Measurements from ENCODE around the gene TOMT.
"Not testable (repeated sequence)": the region's sequence is repeated elsewhere in the genome, so short reads cannot be mapped to it uniquely, and the experiment has no call there.

The TOMT gene

GRCh38 chr11:72129381-72129780, 23.7 kb downstream of the TOMT start:
- FAIRE-seq: no peak

GRCh38 chr11:72132646-72133045, 26.9 kb downstream of the TOMT start:
- no peak for FAIRE-seq

GRCh38 chr11:72135473-72135872, 29.7 kb downstream of the TOMT start, which contains the start of gene FOLR3:
TSS of gene FOLR3 (plus strand) at chr11:72135725. CDS start at chr11:72135953, 228 bp downstream.
- FAIRE-seq: not testable (repeated sequence)

GRCh38 chr11:72135891-72136683, 30.4 kb downstream of the TOMT start:
- FAIRE-seq: no peak

GRCh38 chr11:72136684-72137262, 31.0 kb downstream of the TOMT start:
- no peak for FAIRE-seq

GRCh38 chr11:72138821-72139390, 33.2 kb downstream of the TOMT start:
- FAIRE-seq: no peak

- FAIRE-seq: no peak
These were observed 33.8 kb downstream of the TOMT start for GRCh38 chr11:72139500-72139899.

- no peak for FAIRE-seq
These were observed 34.9 kb downstream of the TOMT start for GRCh38 chr11:72140661-72141060.

GRCh38 chr11:72141066-72141465, 35.3 kb downstream of the TOMT start:
- FAIRE-seq: no peak

- FAIRE-seq: not testable (repeated sequence)
These were observed 36.4 kb downstream of the TOMT start for GRCh38 chr11:72142086-72142485.

- not testable (repeated sequence) for FAIRE-seq
These were observed 36.8 kb downstream of the TOMT start for GRCh38 chr11:72142543-72142942.

GRCh38 chr11:72144807-72145565, 39.3 kb downstream of the TOMT start:
- no peak for FAIRE-seq

GRCh38 chr11:72146625-72147024, 40.9 kb downstream of the TOMT start:
- no peak for FAIRE-seq

GRCh38 chr11:72150882-72151281, 45.2 kb downstream of the TOMT start:
- no peak for FAIRE-seq

GRCh38 chr11:72153874-72154273, 48.1 kb downstream of the TOMT start:
- not testable (repeated sequence) for FAIRE-seq

GRCh38 chr11:72154816-72155215, 49.1 kb downstream of the TOMT start:
- no peak for FAIRE-seq

- FAIRE-seq: no peak
These were observed 50.0 kb downstream of the TOMT start for GRCh38 chr11:72155751-72156150.

- FAIRE-seq: no peak
These were observed 51.4 kb downstream of the TOMT start for GRCh38 chr11:72157131-72157530.

Measured in TTC549 (cell line).